Right lung (tissue), 10 donors: ENCODE measurements around the gene PDGFRB. TPM values are rescaled to one million over a fixed set of nuclear protein-coding genes. Genes with fewer than 3 reads are reported as not detected.

Experiments used
- DNase-seq, 2 donors: peaks; one replicate each; pipeline ENCODE4 v3.0.0-alpha.2; 2013
- long read RNA-seq, 8 donors: transcript quantifications; one replicate each; lab custom pipeline, GENCODE V29; 2026
- polyA plus RNA-seq, 5 donors: library from polyadenylated mRNA; unstranded; fragments of 120-200 nt; gene quantifications; one replicate each; pipeline versions ENCODE4 v1.2.1 to v1.2.3, GENCODE V29; 2013; ENCODE audit warnings: inconsistent platforms in 1 of 5, low replicate concordance in 1 of 5; ENCODE audit not compliant: insufficient read length in 5 of 5, insufficient read depth in 1 of 5

Gene PDGFRB
- polyA plus RNA-seq: 100 to 1,000 TPM; 174 to 216 (median 185) TPM
- long read RNA-seq, donor 1, full-length matches to known transcripts: 4 of 69 reads
- long read RNA-seq, donor 1, partial matches to known transcripts: 65 of 69 reads
- long read RNA-seq, donor 1, other reads (novel, unspliced or antisense): 0 of 69 reads
- long read RNA-seq, donor 2, full-length matches to known transcripts: 7 of 29 reads
- long read RNA-seq, donor 2, partial matches to known transcripts: 22 of 29 reads
- long read RNA-seq, donor 2, other reads (novel, unspliced or antisense): 0 of 29 reads
- long read RNA-seq, donor 3, full-length matches to known transcripts: 4 of 56 reads
- long read RNA-seq, donor 3, partial matches to known transcripts: 52 of 56 reads
- long read RNA-seq, donor 3, other reads (novel, unspliced or antisense): 0 of 56 reads
- long read RNA-seq, donor 4, full-length matches to known transcripts: 4 of 48 reads
- long read RNA-seq, donor 4, partial matches to known transcripts: 39 of 48 reads
- long read RNA-seq, donor 4, other reads (novel, unspliced or antisense): 5 of 48 reads
- long read RNA-seq, donor 5, full-length matches to known transcripts: 5 of 59 reads
- long read RNA-seq, donor 5, partial matches to known transcripts: 47 of 59 reads
- long read RNA-seq, donor 5, other reads (novel, unspliced or antisense): 7 of 59 reads
- long read RNA-seq, donor 6, full-length matches to known transcripts: 9 of 82 reads
- long read RNA-seq, donor 6, partial matches to known transcripts: 73 of 82 reads
- long read RNA-seq, donor 6, other reads (novel, unspliced or antisense): 0 of 82 reads
- long read RNA-seq, donor 7, full-length matches to known transcripts: 9 of 139 reads
- long read RNA-seq, donor 7, partial matches to known transcripts: 130 of 139 reads
- long read RNA-seq, donor 7, other reads (novel, unspliced or antisense): 0 of 139 reads
- long read RNA-seq, donor 8, full-length matches to known transcripts: 2 of 8 reads
- long read RNA-seq, donor 8, partial matches to known transcripts: 6 of 8 reads
- long read RNA-seq, donor 8, other reads (novel, unspliced or antisense): 0 of 8 reads

DNA sequence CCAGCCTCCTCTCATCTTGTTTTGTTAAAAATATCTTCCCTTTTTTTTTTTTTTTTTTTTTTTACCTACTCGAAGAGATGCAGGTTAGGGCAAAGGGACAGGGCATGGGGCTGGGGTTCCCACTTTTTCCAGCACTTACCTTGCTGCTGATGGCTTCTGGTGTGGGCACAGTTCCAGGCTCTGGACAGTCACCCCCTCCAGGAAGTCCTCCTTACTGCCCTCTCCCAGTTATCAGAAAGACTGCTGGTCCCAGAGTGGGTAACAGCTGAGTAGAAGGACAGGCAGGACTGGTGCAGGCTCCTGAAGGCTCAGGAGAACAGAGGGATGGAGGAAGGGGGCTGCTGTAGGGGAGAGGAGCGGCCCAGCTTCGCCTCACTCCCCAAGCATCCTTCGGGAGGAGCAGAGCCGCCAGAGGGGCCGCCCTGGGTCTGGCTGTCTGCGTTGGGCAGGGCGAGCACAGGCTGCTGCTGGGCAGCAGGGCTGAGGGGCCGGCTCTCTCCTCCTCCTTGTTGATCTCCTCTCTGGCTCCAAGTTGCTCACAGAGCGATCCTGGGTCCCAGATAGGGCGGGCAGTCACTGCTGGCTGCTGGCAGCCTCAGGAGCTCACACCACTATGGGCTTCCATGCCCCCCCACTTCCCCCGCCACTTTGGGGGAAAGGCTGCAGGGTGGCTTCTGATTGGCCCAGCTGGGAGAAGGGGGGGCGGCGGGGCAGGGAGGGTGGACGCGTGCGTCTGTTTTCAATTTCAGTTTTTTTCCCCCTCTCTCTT, at the start of gene PDGFRB:
PDGFRB (minus strand) TSS at position 588 of the 769 bp plus-strand sequence. CDS start 18,798 bp downstream, outside the sequence.
- peak; percentile 90 to 91 for DNase-seq

DNA sequence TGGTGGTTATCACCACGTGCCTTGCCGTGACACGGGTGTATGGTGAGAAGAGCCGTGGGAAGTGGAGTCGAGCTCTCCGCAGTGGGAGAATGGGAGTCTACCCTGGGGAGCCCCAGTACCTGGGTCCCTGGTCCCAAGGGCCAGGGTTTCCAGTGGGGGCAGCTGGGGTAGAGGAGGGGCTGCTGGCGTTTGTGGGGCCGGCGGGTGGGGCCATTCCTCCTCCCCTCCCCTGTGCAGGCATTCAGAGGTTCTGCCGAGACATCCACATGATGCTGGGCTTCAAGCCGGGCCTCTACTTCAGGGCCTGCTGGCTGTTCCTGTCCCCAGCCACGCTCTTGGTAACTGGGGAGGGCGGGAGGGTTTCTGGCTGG, 48.9 kb upstream of the PDGFRB start:
- no peak for DNase-seq

DNA sequence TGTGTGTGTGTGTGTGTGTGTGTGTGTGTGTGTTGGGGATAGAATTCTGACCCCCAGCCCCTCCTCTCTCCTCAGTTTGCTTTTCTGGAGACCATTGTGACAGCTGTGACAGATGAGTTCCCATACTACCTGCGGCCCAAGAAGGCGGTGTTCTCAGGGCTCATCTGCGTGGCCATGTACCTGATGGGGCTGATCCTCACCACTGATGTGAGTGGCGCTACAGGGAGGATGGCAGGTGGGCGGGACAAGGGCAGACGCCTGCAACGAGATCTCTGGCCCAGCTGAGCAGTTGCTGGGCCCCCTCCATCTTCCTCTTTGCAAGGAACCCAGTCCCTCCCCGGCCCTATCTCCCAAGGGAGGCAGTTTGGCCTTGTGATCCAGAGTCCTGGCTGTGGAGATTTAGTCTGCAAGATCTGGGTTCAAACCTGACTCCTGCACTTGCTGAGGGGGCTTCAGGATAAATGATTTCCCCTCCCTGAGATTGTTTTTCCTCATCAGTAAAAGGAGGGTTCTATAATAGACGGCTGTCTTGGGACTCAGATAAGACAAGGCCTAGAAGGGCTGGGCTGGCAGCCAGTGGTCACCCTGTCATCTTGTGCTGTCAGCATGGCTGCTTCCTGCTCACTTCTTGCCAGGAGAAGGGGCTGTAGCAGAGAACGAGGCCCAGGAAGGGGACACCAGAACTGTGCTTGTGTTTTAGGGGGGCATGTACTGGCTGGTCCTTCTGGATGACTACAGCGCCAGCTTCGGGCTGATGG, 48.4 kb upstream of the PDGFRB start:
- no peak for DNase-seq

DNA sequence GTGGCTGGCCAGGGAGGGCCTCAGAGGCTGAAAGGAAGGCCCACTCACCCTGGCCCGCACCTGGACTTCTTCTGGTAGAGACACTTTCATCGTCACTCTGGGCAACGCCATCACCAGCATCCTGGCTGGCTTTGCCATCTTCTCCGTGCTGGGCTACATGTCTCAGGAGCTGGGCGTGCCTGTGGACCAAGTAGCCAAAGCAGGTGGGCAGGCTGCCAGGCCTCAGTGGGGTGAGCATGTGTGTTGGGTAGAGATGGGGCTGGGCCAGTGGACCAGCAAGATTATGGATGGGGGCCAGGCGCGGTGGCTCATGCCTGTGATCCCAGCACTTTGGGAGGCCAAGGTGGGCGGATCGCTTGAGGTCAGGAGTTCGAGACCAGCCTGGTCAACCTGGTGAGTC, 46.9 kb upstream of the PDGFRB start:
- no peak for DNase-seq

DNA sequence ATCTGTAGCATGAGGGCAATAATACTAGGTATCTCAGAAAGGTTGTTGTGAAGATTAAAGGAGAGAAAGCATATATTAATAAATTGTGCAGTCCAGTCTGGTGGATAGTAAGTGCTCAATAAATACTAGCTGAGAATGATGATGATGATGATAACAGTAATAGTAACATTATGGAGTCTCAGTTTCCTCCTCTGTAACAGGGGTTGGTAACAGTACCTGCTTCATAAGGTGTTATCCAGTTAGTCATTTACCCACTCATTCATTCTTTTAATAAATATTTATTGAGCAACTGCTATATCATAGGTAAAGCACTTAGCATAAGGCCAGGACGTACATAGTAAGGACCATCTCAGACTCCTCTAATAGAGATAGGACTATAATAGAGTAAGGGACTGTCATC, 41.8 kb upstream of the PDGFRB start:
- no peak for DNase-seq

DNA sequence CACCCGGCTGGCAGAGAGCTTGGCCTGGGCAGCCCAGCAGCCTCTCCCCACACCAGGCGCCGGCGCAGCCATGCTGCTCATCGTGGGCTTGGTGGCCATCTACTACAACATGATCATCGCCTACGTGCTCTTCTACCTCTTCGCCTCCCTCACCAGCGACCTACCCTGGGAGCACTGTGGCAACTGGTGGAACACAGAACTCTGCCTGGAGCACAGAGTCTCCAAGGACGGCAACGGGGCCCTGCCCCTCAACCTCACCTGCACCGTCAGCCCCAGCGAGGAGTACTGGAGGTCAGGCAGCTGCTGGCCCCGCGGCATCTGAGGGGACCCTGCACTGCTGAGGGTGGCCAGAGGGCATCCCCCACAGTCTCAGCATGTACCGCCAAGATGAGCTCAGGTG, 41.3 kb upstream of the PDGFRB start:
- DNase-seq: no peak

DNA sequence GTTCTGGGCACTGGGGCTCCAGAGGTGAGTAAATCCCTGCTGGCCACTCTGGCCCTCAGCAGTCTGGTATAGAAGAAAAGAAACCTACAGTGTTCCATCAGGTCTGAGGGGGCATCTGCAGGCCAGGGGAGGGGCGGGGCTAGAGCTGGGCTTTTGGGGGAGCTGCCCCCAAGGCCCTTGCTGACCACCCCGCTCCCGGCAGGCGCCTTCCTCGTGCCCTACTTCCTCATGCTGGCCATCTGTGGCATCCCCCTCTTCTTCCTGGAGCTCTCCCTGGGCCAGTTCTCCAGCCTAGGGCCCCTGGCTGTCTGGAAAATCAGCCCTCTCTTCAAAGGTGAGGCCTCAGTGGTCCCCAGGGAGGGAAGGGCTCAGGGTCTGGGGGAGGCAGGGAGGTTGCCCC, 40.9 kb upstream of the PDGFRB start:
- no peak for DNase-seq

DNA sequence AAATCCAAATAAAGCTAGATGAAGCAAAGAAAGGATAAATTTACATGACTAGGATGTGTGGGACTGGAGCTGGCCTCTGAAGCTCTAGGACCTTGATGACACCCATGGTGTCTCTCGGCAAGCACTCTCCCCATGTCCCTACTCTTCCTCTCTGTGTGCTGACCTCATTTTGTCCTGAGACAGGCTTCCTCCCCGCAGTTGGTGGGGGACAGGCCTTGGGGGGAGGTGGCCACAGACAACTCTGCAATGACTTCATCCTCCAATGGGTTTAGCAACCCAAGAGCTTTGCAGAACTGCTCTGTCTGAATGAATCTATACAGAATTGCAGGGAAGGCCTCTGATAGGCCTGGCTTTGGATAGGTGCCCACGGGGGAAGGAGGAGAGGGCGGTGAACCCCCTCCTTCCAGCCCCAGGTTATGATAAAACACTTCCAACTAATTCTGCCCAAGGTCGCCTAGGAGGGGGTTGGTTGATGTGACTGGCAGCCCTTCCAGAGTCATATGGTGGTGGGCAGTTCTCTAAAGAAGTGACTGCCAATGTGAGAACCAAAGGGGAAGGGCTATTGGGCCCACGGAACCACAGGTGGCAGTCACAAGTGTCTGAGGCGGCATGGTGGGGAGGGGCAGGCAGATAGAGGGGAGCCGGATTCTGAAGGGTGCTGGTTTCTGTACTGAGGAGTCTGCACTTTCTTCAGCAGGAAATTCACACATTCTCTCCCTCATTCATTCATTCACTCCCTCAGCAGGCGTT, 40.3 kb upstream of the PDGFRB start:
- no peak for DNase-seq

DNA sequence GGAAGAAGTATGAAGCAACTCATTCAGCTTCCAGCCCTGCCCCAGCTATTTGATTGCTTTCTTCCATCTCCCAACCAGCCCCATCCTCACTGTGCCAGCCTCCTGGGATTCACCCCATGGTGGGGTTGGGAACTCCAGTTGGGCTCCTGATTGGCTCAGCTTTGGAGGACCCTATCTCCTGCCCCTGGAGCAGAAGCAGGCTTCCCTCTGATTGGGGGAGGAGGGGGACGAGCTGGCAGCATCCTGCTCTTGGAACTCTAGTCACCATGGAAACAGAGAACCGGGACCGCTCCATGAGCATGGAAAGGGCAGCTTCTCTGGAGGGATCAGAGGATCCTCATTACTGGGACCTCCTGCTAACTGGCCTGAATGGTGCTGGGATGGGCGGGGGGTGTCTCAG, 36.8 kb upstream of the PDGFRB start:
- DNase-seq: no peak

DNA sequence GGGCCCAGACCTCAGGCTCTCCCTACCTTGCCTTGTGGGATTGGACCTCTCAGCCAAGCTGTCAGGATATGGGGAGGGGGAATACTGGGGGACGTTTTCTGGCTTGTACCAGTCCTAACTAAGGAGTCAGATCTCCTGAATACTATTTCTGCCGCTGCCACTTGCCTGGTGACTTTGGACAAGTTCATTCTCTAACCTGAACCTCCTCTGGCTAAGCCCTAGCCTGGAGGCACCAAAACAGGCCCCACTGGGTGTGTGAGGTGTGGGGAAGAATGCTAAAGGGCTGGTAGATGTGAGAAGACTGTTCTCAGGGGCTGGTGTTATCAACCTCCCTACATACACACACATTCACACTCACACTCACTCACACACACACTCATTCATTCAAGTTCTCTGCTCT, 35.3 kb upstream of the PDGFRB start:
- no peak for DNase-seq

DNA sequence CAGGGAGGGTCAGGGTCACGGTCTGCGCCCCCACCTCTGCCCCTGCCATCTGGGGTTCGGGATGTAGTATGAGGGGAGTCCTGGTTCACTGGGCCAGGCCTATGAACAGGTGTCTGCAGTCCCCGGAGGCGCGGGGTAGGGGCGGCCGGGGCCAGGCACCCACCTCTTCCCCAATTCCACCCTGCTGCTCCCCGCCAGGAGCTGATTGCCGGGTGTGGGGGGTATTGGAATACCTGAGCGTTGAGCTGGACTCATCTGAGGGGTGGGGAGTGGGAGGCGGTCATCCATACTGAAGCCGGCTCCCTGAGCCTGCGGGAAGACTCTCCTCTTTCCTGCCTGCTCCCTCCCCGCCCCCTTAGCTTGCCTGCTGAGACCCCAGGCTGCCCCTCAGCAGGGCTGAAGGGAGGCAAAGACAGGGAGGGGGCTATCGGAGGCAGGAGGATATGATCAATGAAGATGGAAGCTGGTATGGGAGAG, 34.9 kb upstream of the PDGFRB start:
- DNase-seq: no peak

DNA sequence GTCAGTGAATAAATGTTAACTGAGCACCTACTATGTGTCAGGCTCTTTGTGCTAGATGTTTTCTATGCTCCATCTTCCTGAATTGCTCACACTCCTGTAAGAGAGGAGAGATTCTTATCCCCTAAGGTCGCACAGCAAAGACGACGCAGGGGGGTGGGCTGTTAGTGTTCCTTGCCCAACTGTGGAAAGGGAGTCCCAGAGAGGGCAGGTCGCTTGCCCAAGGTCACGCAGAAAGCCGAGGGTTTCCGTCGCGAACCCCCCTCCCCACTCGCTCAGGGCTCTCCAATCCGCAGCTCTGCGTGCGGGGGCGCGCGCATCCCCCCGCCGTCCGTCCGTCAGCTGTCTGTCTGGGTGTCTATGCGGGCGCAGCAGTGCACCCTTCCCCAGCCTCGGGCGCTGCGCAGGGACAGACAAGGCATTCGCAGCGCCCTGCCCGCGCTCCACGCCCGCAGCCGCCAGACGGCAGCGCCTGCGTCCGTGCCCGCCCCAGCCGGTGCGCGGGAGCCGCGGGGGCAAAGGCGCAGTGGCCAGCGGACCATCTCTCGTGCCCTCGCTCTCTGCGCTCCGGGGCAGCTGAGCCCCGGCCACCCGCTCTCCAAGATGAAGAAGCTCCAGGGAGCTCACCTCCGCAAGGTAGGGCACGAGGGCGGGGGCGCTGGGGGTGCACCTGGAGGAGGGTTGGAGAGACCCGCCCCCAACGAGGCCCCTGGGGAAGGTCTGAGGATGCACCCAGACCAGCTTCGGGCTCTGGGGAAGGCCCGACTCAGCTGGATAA, 34.3 kb upstream of the PDGFRB start, which contains the start of gene SLC6A7:
SLC6A7 (plus strand) TSS at position 335 of the 775 bp plus-strand sequence; CDS start at position 601, 266 bp downstream.
- no peak for DNase-seq

DNA sequence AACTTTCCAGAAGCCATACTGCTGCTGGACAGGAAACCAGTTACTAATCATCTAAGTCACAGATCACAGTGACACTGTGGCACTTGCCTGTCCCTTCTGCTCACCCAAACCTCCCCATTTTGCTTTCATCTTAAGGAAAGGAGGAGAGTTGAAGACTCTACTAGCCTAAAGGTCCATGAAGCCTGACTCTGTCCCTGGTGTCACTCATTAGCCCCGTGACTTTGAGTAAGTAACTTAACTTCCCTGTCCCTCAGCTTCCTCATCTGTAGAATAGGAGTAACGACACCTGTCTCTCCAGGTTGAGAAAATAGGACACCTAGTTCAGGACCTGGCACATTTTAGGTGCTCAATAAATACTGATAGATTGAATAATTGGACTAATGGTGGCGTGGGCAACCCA, 33.7 kb upstream of the PDGFRB start:
- DNase-seq: no peak

DNA sequence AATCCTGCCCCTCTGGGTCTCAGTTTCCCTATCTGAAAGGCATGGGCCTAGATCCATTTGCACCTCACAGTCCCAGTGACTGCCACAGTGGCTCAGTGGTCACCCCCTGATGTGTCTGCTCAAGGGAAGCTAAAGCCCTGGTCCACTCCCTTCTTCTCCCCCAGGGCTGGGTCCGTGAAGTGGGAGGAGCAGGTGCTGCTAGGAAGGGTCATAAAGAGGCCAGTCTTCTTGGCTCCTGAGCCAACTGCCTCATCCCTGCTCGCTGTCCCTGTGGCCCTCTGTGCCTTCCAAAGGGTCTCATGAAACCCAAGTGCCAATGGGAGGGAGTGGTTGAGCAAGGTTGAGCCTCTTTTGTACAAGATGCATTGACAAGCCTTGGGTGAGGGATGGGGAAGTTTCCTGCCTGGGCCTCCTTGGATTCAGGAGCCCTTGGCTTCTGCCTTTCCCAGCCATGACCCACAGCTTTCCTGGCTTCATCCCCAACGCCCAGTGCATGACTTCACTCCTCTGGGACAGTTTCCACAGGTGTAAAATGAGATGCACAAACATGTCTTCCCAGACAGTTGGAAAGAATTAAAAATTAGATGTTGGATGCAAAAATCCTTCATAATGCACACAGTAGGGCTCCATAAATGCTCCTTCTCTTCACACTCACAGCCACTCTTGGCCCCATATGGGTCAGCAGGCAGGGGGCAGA, 32.6 kb upstream of the PDGFRB start:
- no peak for DNase-seq

DNA sequence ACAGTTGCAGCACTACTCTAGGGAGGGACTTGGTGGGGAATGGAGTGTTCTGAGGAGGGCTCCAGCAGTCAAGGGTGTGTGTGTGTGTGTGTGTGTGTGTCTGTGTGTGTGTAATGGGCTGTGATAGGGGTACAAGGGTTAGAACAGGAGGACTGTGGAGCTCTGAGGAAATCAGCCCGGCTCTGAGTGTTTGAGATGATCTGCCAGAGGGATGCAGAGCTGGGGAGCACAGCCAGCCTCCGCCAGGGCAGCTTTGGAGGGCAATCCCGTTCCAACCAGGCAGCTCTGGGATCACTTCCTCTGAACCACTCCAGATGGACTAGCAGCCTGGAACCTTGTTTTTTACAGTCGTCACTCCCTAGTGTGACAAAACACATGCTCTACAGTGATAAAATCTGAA, 31.3 kb upstream of the PDGFRB start:
- DNase-seq: no peak

DNA sequence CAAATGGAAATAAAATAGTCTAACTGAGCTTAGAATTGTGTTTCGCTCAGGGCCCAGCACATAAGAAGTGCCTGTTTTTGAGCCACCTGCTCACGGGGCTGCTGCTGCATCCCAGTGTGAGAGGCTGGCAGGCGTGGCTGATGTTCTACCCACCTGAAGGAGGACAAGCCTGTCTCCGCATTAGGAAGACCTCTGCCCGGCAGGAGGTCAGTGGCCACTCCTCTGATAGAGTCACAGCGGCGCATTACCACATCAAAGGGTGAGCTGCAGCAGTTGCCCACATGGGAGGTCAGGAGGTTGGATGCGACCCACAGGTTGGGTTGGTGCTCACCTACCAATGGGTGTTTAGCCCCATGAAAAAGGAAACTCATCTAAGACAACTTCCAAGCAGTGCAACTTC, 30.5 kb upstream of the PDGFRB start:
- DNase-seq: no peak

DNA sequence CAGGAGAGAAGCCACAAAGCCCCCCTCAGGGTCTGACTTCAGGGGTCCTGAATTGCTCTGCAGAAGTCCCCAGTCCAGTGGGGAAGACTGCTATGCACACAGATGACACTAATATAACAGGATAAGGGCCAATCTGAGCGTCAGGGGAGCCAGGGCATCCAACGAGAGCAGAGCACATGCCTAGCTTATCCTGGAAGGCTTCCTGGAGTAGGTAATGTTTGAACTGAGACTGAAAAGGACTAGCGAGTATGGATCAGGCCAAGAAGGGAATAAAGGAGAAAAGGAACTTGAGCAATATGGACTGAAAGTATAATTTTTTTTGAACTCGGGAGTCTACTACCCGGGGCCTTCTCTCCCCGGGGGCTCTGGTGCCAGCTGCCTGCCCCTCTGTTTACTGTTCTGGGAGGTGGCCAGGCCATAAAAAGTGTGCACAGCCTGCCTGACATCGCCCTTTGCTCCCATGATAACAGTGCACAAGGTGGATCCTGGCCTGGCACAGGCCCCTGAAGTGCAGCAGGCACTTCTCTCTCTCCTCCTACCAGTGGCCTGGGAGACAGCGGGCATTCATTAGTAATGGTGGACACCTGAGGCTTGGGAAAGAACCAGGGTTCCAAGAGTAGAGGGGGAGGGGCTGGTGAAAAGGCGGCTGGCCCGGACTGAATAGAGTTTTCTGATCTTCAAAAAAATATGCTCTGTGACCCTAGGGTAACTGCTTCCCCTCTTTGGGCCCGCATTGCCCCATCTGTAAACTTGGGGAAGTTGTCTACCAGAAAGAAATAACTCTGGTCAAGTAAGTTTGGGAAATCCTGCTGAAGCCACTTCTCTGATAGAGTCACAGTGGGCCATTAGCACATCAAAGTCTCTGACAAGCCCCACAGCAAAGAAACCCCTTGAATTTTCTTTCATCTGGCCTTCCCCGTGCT, 29.6 kb upstream of the PDGFRB start:
- no peak for DNase-seq
